ENCODE results near the gene RABGAP1L. TPM values are rescaled to one million over a fixed set of nuclear protein-coding genes. Genes with fewer than 3 reads are reported as not detected.
A peak's percentile ranks its signal among the peaks of the same experiment; 100 is the strongest.

Gene RABGAP1L
- total RNA-seq, 1 donor from 2014 or later, result 48.5 TPM

- TF ChIP-seq CTCF (IDR thresholded peaks at IDR 0.05; ENCODE audit: unreplicated experiment), result no peak
- no peaks in the 10 kb centered on the region for H3K9me3 Mint-ChIP-seq
- peaks cover 14% of the 10 kb centered on the region for H3K4me1 Mint-ChIP-seq
- H3K27ac Mint-ChIP-seq, result peak overlapping the region; percentile 60
- DNase-seq (ENCODE audit: low spot score in 2 of 2, unreplicated experiment in 2 of 2), result no peak
- no peaks in the 10 kb centered on the region for H3K27me3 Mint-ChIP-seq (ENCODE audit: low read depth)
- H3K4me3 Mint-ChIP-seq, result no peak overlapping the region
- no peaks in the 10 kb centered on the region for H3K36me3 Mint-ChIP-seq
Measured at GRCh38 chr1:174938281-174939007, 779.1 kb downstream of the RABGAP1L start.

- Mint-ChIP-seq H3K27ac (peak overlapping the region; percentile 31), H3K4me1 (peaks cover 15% of the 10 kb centered on the region), H3K9me3 (no peaks in the 10 kb centered on the region), H3K27me3 (ENCODE audit: low read depth) (no peaks in the 10 kb centered on the region), H3K36me3 (no peaks in the 10 kb centered on the region), H3K4me3 (no peak overlapping the region)
- no peak for TF ChIP-seq CTCF (IDR thresholded peaks at IDR 0.05; ENCODE audit: unreplicated experiment)
- DNase-seq (ENCODE audit: low spot score in 2 of 2, unreplicated experiment in 2 of 2), result no peak
Measured at GRCh38 chr1:174939775-174940545, 780.6 kb downstream of the RABGAP1L start.

- Mint-ChIP-seq H3K9me3 (no peaks in the 10 kb centered on the region), H3K4me3 (no peak overlapping the region), H3K4me1 (peaks cover 22% of the 10 kb centered on the region), H3K36me3 (no peaks in the 10 kb centered on the region), H3K27ac (no peak overlapping the region), H3K27me3 (ENCODE audit: low read depth) (no peaks in the 10 kb centered on the region)
- TF ChIP-seq CTCF (IDR thresholded peaks at IDR 0.05; ENCODE audit: unreplicated experiment), result no peak
- DNase-seq (ENCODE audit: low spot score in 2 of 2, unreplicated experiment in 2 of 2), result no peak
Measured at GRCh38 chr1:174940646-174941175, 781.4 kb downstream of the RABGAP1L start.

- Mint-ChIP-seq H3K4me1 (peaks cover 28% of the 10 kb centered on the region), H3K27me3 (ENCODE audit: low read depth) (no peaks in the 10 kb centered on the region), H3K4me3 (no peak overlapping the region), H3K27ac (peak overlapping the region; percentile 4), H3K36me3 (no peaks in the 10 kb centered on the region), H3K9me3 (no peaks in the 10 kb centered on the region)
- no peak for DNase-seq (ENCODE audit: low spot score in 2 of 2, unreplicated experiment in 2 of 2)
- TF ChIP-seq CTCF (IDR thresholded peaks at IDR 0.05; ENCODE audit: unreplicated experiment), result no peak
Measured at GRCh38 chr1:174942547-174943255, 783.4 kb downstream of the RABGAP1L start.

GRCh38 chr1:174946031-174946430 lies 786.7 kb downstream of the RABGAP1L start:
- no peak for TF ChIP-seq CTCF (IDR thresholded peaks at IDR 0.05; ENCODE audit: unreplicated experiment)
- Mint-ChIP-seq H3K4me3 (no peak overlapping the region), H3K27ac (peak overlapping the region; percentile 78), H3K9me3 (no peaks in the 10 kb centered on the region), H3K4me1 (peaks cover 14% of the 10 kb centered on the region), H3K36me3 (no peaks in the 10 kb centered on the region), H3K27me3 (ENCODE audit: low read depth) (no peaks in the 10 kb centered on the region)
- DNase-seq (ENCODE audit: low spot score in 2 of 2, unreplicated experiment in 2 of 2), result no peak
